HEK293 (cell line): ENCODE results near the gene MSH5.

Experiments used
- CTCF ChIA-PET: fragments of 350-600 bp; formaldehyde crosslinking; extraction: SDS; loops from one replicate; lab custom pipeline; 2021; ENCODE audit warnings: antibody characterized with exemption; lab: Yijun Ruan, JAX
- POLR2A ChIA-PET: fragments of 300-600 bp; formaldehyde crosslinking; extraction: SDS; loops from one replicate; lab custom pipeline; 2020; ENCODE audit warnings: antibody characterized with exemption, inconsistent platforms; lab: Yijun Ruan, JAX
- H3K27ac ChIP-seq: fragments of 200-500 bp; sonication (Bioruptor generic); 2 replicates; pipeline ENCODE4 v1.5.1; 2014; ENCODE audit warnings: low read depth, low read length, control low read depth, inconsistent platforms; ENCODE audit errors: extremely low read depth
- H3K36me3 ChIP-seq, 2 experiments: fragments of 200-500 bp in 1 of 2; sonication (Bioruptor generic) in 1 of 2; 1 replicate in 1 of 2; 2 replicates in 1 of 2; pipeline ENCODE4 v1.5.1; 2014 to 2017; ENCODE audit warnings: inconsistent platforms in 2 of 2, low read length in 2 of 2; ENCODE audit not compliant: control insufficient read depth in 2 of 2, insufficient read depth in 1 of 2
- H3K4me1 ChIP-seq: fragments of 200-500 bp; sonication (Bioruptor generic); 2 replicates; pipeline ENCODE4 v1.5.1; 2014; ENCODE audit warnings: mild to moderate bottlenecking, low read length, inconsistent platforms; ENCODE audit not compliant: control insufficient read depth, insufficient read depth
- H3K4me3 ChIP-seq: 2 replicates; pipeline ENCODE4 v1.5.1; 2011; ENCODE audit warnings: low read depth, mild to moderate bottlenecking, control low read depth, low read length, moderate library complexity
- H3K9me3 ChIP-seq: fragments of 200-500 bp; sonication (Bioruptor generic); 2 replicates; pipeline ENCODE4 v1.5.1; 2014; ENCODE audit warnings: low read depth, low read length, inconsistent platforms; ENCODE audit not compliant: control insufficient read depth, insufficient read depth
- BCL11B ChIP-seq: fragments of 450-650 bp; formaldehyde crosslinking; IDR thresholded peaks from 2 replicates; pipeline ENCODE4 v1.5.1; 2016; ENCODE audit warnings: low read depth, missing biosample characterization, missing genetic modification characterization
- GLI4 ChIP-seq: fragments of 450-650 bp; formaldehyde crosslinking; IDR thresholded peaks from 2 replicates; pipeline ENCODE4 v1.5.1; 2016; ENCODE audit warnings: missing biosample characterization, missing genetic modification characterization
- SP3 ChIP-seq: fragments of 450-650 bp; formaldehyde crosslinking; IDR thresholded peaks from 2 replicates; pipeline ENCODE4 v1.5.1; 2016; ENCODE audit warnings: missing biosample characterization, missing genetic modification characterization
- ZBTB7A ChIP-seq: fragments of 450-650 bp; formaldehyde crosslinking; IDR thresholded peaks from 2 replicates; pipeline ENCODE4 v1.5.1; 2016; ENCODE audit warnings: low read depth, missing biosample characterization, missing genetic modification characterization
- ZNF175 ChIP-seq: fragments of 450-650 bp; formaldehyde crosslinking; IDR thresholded peaks from 2 replicates; pipeline ENCODE4 v1.5.1; 2016; ENCODE audit warnings: missing biosample characterization, missing genetic modification characterization
- ZNF19 ChIP-seq: fragments of 450-650 bp; formaldehyde crosslinking; IDR thresholded peaks from 2 replicates; pipeline ENCODE4; 2016; ENCODE audit warnings: missing biosample characterization, missing genetic modification characterization, low read depth
- ZNF202 ChIP-seq: fragments of 450-650 bp; formaldehyde crosslinking; IDR thresholded peaks from 2 replicates; pipeline ENCODE4 v1.5.1; 2016; ENCODE audit warnings: missing biosample characterization, missing genetic modification characterization, borderline replicate concordance
- ZNF248 ChIP-seq: fragments of 450-650 bp; formaldehyde crosslinking; IDR thresholded peaks from 2 replicates; pipeline ENCODE4 v1.5.1; 2017; ENCODE audit warnings: missing biosample characterization, missing genetic modification characterization
- ZNF423 ChIP-seq: fragments of 450-650 bp; formaldehyde crosslinking; IDR thresholded peaks from 2 replicates; pipeline ENCODE4 v1.5.1; 2016; ENCODE audit warnings: missing biosample characterization, missing genetic modification characterization
- ZNF510 ChIP-seq: fragments of 450-650 bp; formaldehyde crosslinking; IDR thresholded peaks from 2 replicates; pipeline ENCODE4 v1.5.1; 2018; ENCODE audit warnings: mild to moderate bottlenecking, missing genetic modification characterization, missing biosample characterization; ENCODE audit not compliant: insufficient replicate concordance
- ZNF521 ChIP-seq: fragments of 450-650 bp; formaldehyde crosslinking; IDR thresholded peaks from 2 replicates; pipeline ENCODE4 v1.5.1; 2017; ENCODE audit warnings: missing biosample characterization, mild to moderate bottlenecking, missing genetic modification characterization
- ZNF596 ChIP-seq: fragments of 450-650 bp; IDR thresholded peaks from 2 replicates; pipeline ENCODE4 v1.5.0; 2018; ENCODE audit warnings: missing biosample characterization, mild to moderate bottlenecking, missing genetic modification characterization, moderate library complexity
- ZNF626 ChIP-seq: fragments of 450-650 bp; sonication (Bioruptor Pico); formaldehyde crosslinking; IDR thresholded peaks from 2 replicates; pipeline ENCODE4 v1.5.1; 2018; ENCODE audit warnings: missing biosample characterization, missing genetic modification characterization, inconsistent platforms
- ZNF843 ChIP-seq: fragments of 450-650 bp; formaldehyde crosslinking; IDR thresholded peaks from 2 replicates; pipeline ENCODE4 v1.5.1; 2016; ENCODE audit warnings: missing biosample characterization, missing genetic modification characterization
- TF ChIP-seq, protein P1 (sequence below): fragments of 450-650 bp; IDR thresholded peaks from 2 replicates; pipeline ENCODE4 v1.5.1; 2018; ENCODE audit warnings: missing biosample characterization, missing genetic modification characterization
- TF ChIP-seq, protein P2 (sequence below): fragments of 450-650 bp; formaldehyde crosslinking; IDR thresholded peaks from 2 replicates; pipeline ENCODE4 v1.5.1; 2016; ENCODE audit warnings: missing biosample characterization, missing genetic modification characterization, borderline replicate concordance
- TF ChIP-seq, protein P3 (sequence below): fragments of 450-650 bp; formaldehyde crosslinking; IDR thresholded peaks from 2 replicates; pipeline ENCODE4 v1.5.1; 2016; ENCODE audit warnings: missing biosample characterization, missing genetic modification characterization
- TF ChIP-seq, protein P4 (sequence below): fragments of 450-650 bp; formaldehyde crosslinking; IDR thresholded peaks from 2 replicates; pipeline ENCODE4 v1.5.1; 2017; ENCODE audit warnings: missing biosample characterization, missing genetic modification characterization

MSH5 gene

GRCh38 chr6:31760790-31761189 is 21.0 kb downstream of the MSH5 start:
- ChIA-PET CTCF (interaction anchor here (3.9 kb wide), 1 partner anchor 9 kb away, joined by 33 read pairs; no protein-coding TSS in a partner anchor), POLR2A (interaction anchor here (0.6 to 1.7 kb wide), 3 partner anchors 8 to 20 kb away, joined by 3 to 5 read pairs (median 4); partner anchors contain the start of gene VWA7)
- TF ChIP-seq, protein P1, sequence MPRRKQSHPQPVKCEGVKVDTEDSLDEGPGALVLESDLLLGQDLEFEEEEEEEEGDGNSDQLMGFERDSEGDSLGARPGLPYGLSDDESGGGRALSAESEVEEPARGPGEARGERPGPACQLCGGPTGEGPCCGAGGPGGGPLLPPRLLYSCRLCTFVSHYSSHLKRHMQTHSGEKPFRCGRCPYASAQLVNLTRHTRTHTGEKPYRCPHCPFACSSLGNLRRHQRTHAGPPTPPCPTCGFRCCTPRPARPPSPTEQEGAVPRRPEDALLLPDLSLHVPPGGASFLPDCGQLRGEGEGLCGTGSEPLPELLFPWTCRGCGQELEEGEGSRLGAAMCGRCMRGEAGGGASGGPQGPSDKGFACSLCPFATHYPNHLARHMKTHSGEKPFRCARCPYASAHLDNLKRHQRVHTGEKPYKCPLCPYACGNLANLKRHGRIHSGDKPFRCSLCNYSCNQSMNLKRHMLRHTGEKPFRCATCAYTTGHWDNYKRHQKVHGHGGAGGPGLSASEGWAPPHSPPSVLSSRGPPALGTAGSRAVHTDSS (tag by site-specific recombination): no peak
- no peak for TF ChIP-seq ZNF202 (tag by site-specific recombination)
- TF ChIP-seq ZNF248 (tag by site-specific recombination): no peak
- TF ChIP-seq, protein P2, sequence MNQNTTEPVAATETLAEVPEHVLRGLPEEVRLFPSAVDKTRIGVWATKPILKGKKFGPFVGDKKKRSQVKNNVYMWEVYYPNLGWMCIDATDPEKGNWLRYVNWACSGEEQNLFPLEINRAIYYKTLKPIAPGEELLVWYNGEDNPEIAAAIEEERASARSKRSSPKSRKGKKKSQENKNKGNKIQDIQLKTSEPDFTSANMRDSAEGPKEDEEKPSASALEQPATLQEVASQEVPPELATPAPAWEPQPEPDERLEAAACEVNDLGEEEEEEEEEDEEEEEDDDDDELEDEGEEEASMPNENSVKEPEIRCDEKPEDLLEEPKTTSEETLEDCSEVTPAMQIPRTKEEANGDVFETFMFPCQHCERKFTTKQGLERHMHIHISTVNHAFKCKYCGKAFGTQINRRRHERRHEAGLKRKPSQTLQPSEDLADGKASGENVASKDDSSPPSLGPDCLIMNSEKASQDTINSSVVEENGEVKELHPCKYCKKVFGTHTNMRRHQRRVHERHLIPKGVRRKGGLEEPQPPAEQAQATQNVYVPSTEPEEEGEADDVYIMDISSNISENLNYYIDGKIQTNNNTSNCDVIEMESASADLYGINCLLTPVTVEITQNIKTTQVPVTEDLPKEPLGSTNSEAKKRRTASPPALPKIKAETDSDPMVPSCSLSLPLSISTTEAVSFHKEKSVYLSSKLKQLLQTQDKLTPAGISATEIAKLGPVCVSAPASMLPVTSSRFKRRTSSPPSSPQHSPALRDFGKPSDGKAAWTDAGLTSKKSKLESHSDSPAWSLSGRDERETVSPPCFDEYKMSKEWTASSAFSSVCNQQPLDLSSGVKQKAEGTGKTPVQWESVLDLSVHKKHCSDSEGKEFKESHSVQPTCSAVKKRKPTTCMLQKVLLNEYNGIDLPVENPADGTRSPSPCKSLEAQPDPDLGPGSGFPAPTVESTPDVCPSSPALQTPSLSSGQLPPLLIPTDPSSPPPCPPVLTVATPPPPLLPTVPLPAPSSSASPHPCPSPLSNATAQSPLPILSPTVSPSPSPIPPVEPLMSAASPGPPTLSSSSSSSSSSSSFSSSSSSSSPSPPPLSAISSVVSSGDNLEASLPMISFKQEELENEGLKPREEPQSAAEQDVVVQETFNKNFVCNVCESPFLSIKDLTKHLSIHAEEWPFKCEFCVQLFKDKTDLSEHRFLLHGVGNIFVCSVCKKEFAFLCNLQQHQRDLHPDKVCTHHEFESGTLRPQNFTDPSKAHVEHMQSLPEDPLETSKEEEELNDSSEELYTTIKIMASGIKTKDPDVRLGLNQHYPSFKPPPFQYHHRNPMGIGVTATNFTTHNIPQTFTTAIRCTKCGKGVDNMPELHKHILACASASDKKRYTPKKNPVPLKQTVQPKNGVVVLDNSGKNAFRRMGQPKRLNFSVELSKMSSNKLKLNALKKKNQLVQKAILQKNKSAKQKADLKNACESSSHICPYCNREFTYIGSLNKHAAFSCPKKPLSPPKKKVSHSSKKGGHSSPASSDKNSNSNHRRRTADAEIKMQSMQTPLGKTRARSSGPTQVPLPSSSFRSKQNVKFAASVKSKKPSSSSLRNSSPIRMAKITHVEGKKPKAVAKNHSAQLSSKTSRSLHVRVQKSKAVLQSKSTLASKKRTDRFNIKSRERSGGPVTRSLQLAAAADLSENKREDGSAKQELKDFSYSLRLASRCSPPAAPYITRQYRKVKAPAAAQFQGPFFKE: no peak
- TF ChIP-seq ZNF626 (tag by site-specific recombination): no peak
- no peak for TF ChIP-seq GLI4 (tag by site-specific recombination)
- TF ChIP-seq ZNF19: no peak
- no peak for TF ChIP-seq ZNF596 (tag by site-specific recombination)
- no peak for TF ChIP-seq ZBTB7A (tag by site-specific recombination)
- TF ChIP-seq, protein P3, sequence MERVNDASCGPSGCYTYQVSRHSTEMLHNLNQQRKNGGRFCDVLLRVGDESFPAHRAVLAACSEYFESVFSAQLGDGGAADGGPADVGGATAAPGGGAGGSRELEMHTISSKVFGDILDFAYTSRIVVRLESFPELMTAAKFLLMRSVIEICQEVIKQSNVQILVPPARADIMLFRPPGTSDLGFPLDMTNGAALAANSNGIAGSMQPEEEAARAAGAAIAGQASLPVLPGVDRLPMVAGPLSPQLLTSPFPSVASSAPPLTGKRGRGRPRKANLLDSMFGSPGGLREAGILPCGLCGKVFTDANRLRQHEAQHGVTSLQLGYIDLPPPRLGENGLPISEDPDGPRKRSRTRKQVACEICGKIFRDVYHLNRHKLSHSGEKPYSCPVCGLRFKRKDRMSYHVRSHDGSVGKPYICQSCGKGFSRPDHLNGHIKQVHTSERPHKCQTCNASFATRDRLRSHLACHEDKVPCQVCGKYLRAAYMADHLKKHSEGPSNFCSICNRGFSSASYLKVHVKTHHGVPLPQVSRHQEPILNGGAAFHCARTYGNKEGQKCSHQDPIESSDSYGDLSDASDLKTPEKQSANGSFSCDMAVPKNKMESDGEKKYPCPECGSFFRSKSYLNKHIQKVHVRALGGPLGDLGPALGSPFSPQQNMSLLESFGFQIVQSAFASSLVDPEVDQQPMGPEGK (tag by site-specific recombination): no peak
- Histone ChIP-seq H3K4me3 (no peak overlapping the region), H3K9me3 (no peaks in the 10 kb centered on the region), H3K27ac (no peak overlapping the region), H3K36me3 (peaks cover 14 to 70% of the 10 kb centered on the region in 2 experiments; a peak in 2 of 3 replicates), H3K4me1 (no peaks in the 10 kb centered on the region)

GRCh38 chr6:31761343-31761742 is 21.5 kb downstream of the MSH5 start:
- CTCF ChIA-PET: interaction anchor here (3.9 kb wide), 1 partner anchor 8 kb away, joined by 33 read pairs; no protein-coding TSS in a partner anchor
- Histone ChIP-seq H3K36me3 (peaks cover 14 to 70% of the 10 kb centered on the region in 2 experiments; a peak in 2 of 3 replicates), H3K9me3 (no peaks in the 10 kb centered on the region), H3K27ac (no peak overlapping the region), H3K4me1 (no peaks in the 10 kb centered on the region), H3K4me3 (no peak overlapping the region)
- POLR2A ChIA-PET: interaction anchor here (1.4 to 1.7 kb wide), 2 partner anchors 9 to 16 kb away, joined by 4 to 5 read pairs; partner anchors contain the start of gene VWA7
- TF ChIP-seq ZNF175 (no peak), SP3 (tag by site-specific recombination) (no peak), ZNF510 (tag by site-specific recombination) (no peak), ZNF423 (tag by site-specific recombination) (no peak), ZNF521 (no peak), BCL11B (no peak), ZNF843 (tag by site-specific recombination) (no peak)
- TF ChIP-seq, protein P4, sequence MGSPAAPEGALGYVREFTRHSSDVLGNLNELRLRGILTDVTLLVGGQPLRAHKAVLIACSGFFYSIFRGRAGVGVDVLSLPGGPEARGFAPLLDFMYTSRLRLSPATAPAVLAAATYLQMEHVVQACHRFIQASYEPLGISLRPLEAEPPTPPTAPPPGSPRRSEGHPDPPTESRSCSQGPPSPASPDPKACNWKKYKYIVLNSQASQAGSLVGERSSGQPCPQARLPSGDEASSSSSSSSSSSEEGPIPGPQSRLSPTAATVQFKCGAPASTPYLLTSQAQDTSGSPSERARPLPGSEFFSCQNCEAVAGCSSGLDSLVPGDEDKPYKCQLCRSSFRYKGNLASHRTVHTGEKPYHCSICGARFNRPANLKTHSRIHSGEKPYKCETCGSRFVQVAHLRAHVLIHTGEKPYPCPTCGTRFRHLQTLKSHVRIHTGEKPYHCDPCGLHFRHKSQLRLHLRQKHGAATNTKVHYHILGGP (tag by site-specific recombination): no peak
